ENCODE results near the gene CAPN14.

The CAPN14 gene

DNA sequence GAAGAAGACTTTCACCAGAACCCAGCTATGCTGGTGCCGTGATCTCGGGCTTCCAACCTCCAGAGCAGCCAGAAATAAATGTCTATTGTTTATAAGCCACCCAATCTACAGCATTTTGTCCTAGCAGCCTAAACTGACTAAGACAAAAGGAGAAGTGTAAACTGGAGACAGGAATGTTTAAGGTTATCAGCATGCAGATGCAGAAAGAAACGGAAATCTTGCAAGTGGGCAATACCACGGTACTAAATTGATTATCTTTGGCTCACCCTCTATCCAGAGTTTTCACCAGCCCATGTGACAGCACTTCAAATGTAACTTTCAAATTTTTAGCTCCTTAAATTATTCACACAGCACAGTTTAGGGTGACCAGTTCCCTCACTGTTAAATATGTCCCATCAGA, 5.7 kb upstream of the CAPN14 start:
- H3K36me3 Mint-ChIP-seq (ENCODE audit: low read depth), result no peaks in the 10 kb centered on the region
- H3K27me3 Mint-ChIP-seq, result peaks cover 13% of the 10 kb centered on the region
- no peak for ATAC-seq
- no peaks in the 10 kb centered on the region for H3K9me3 Mint-ChIP-seq
- peaks cover 15% of the 10 kb centered on the region for H3K4me1 Mint-ChIP-seq
- no peak overlapping the region for H3K27ac Mint-ChIP-seq
- no peak for DNase-seq
- no peak overlapping the region for H3K4me3 Mint-ChIP-seq

DNA sequence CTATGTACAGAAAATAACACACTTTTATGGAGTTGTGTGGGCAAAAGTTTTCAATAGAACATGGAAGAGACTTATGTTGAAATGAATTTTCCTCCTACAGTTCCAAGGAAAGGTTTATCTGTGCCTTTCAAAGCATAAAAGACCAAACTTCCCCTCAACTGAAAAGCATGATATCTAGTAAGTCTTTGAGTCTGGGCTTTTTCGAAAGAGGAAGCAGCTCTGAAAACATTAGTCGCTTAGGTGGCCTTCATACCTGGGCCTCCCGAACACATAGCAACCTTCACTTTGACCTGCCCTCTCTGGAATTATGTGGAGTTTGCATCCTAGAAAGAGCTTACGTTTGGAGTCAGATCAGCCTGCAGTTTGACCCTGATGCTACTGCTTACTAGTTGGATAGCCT, 4.8 kb upstream of the CAPN14 start:
- Mint-ChIP-seq H3K36me3 (ENCODE audit: low read depth) (no peaks in the 10 kb centered on the region), H3K27me3 (peaks cover 13% of the 10 kb centered on the region), H3K9me3 (no peaks in the 10 kb centered on the region), H3K4me1 (peaks cover 23% of the 10 kb centered on the region), H3K27ac (no peak overlapping the region), H3K4me3 (no peak overlapping the region)
- ATAC-seq (no peak), DNase-seq (no peak)

DNA sequence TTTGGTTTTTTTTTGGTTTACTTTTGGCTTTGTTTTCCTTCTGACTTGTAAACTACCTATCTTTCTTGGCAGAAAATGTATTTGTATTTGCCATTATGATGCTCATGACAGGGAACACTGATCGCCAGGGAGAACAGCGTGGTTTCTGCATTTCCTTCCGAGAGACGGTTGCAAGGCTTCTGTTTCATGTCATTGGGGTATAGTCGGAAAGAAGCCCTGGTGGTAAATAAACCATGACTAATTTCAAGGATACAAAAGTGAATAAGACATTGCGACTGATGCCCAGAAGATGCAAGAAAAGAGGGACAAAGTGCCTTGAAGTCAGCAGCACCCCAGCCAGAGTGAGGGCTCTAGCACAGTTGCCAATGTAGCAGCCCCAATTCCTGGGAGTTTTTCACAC, 4.2 kb upstream of the CAPN14 start:
- H3K36me3 Mint-ChIP-seq (ENCODE audit: low read depth), result no peaks in the 10 kb centered on the region
- H3K27me3 Mint-ChIP-seq, result peaks cover 13% of the 10 kb centered on the region
- no peak overlapping the region for H3K4me3 Mint-ChIP-seq
- H3K9me3 Mint-ChIP-seq, result no peaks in the 10 kb centered on the region
- no peak for DNase-seq
- H3K27ac Mint-ChIP-seq, result no peak overlapping the region
- H3K4me1 Mint-ChIP-seq, result peaks cover 27% of the 10 kb centered on the region
- no peak for ATAC-seq

DNA sequence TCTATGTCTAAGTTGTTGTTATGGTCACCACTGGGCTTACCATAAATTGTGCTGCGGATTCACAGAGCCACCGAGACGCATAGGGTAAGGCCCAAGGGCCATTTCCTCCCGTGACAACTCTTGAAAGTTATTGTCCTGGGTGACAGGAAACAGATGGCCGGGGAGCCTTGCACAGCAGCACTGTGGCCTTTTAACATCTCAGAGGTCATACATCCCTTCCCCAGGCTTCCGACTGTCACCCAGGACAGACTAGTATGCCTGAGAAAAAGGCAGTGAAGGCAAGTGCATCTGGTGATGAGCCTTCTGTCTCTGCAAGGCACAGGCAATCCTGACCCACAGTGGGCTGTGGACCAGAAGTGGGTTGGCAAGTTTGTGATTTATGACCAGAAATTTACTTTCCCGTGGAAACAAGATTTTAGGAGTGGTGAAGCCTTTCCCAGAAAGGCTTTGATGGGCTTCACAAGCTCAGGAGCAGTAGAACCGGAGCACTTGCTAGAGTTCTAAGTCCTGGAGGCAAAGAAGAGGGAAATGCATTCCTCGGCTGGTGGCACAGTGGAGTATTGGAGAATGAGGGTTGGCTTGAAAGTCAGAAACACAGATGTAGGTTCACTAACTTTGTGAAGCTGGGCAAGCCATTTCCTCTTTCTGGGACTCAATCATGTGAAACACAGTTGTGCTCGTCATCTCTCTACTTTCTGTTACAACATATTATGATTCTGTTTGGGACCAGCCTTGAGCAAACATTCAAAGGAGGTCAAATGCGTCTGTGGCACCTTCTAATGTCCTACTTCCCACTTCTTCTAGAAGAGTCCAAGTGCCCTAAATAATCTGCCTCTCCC, 2.0 kb upstream of the CAPN14 start:
- Mint-ChIP-seq H3K4me1 (peaks cover 37% of the 10 kb centered on the region), H3K9me3 (no peaks in the 10 kb centered on the region), H3K4me3 (no peak overlapping the region), H3K27ac (no peak overlapping the region), H3K36me3 (ENCODE audit: low read depth) (no peaks in the 10 kb centered on the region), H3K27me3 (peaks cover 13% of the 10 kb centered on the region)
- DNase-seq (no peak), ATAC-seq (no peak)

DNA sequence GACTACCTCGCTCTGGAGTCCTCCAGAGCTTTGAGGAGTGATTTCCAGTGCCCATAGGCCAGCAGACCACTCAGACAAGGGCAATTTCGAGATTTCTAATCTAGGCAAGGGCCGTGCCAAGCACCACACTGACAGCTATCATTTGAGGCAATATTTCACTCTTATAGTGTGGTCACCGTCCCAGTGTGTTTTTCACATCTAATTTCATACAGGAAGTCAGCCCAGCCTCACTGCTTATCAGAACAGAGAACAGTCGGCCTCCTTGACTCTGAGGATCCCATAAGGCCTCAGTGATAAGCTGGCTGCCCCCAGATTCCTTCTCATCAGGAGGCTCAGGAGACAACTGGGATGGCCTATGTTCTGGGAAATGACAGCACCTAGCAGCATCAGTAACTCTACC, 581 bp downstream of the CAPN14 start:
- H3K36me3 Mint-ChIP-seq (ENCODE audit: low read depth), result no peaks in the 10 kb centered on the region
- ATAC-seq, result no peak
- DNase-seq, result no peak
- H3K4me1 Mint-ChIP-seq, result peaks cover 43% of the 10 kb centered on the region
- H3K27me3 Mint-ChIP-seq, result peaks cover 5% of the 10 kb centered on the region
- no peak overlapping the region for H3K4me3 Mint-ChIP-seq
- H3K27ac Mint-ChIP-seq, result no peak overlapping the region
- H3K9me3 Mint-ChIP-seq, result no peaks in the 10 kb centered on the region

DNA sequence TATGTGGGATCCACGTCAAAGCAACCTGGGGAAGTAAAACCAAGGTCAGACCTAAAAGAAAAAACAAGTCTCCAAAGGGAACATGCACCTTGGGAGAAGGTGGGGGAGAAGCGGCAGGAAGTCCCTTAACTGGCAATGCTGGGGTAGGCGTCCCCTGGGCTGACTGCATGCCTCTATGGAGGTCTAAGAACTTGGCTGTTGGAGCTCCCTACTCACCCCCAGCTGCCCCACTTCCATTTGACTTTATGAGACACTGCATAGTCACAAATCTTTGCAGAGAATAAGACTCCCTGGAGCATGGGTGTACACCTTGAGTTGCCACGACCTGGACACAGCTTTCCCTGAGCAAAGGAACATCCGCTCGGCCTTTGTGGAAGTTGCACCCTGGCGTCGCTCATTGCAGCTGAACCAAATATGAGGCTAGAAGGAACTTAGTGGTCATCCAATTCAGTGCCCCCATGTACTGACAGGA, 2.8 kb downstream of the CAPN14 start:
- H3K4me3 Mint-ChIP-seq, result no peak overlapping the region
- no peaks in the 10 kb centered on the region for H3K36me3 Mint-ChIP-seq (ENCODE audit: low read depth)
- no peak for DNase-seq
- no peaks in the 10 kb centered on the region for H3K9me3 Mint-ChIP-seq
- peaks cover 36% of the 10 kb centered on the region for H3K4me1 Mint-ChIP-seq
- H3K27me3 Mint-ChIP-seq, result no peaks in the 10 kb centered on the region
- H3K27ac Mint-ChIP-seq, result no peak overlapping the region
- no peak for ATAC-seq

DNA sequence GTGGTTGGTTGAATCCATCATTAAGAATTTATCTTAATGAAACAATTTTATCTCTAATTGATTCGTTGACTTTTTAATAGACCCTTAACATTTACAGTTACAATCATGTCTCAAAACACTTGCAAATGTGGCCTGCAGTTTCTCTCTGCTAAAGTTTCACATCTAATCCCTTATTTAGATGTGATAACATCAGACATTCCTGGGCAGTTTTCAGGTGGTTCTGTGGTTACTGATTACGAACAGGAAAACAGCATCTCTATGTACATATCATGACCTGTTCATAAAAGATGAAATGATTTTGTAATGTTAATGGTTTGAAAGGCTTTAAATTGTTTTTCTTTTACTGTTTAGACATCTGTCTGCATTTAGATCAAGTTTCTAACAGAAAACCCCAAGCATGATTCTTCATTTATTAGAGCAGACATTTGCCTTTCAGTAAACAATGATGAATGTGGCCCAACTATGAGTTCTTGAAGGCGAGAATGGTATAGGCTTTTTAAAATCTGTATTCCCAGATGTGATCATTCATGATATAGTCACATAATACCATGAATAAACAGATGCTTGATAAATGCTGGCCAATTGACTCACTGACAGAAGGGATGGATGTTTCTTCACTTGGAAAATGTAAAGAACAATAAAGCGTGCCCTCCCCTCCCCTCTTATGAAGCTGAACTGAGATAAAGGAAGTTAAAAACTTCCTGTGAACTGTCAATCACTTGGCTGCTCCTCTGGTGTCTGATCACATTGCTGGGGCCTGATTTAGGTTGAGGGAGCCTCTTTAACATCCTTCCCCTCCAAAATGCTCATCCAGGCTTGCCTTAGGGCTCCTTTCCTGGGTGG, 3.5 kb downstream of the CAPN14 start:
- ATAC-seq, result no peak
- Mint-ChIP-seq H3K27ac (no peak overlapping the region), H3K27me3 (no peaks in the 10 kb centered on the region), H3K4me1 (peaks cover 30% of the 10 kb centered on the region), H3K9me3 (no peaks in the 10 kb centered on the region), H3K36me3 (ENCODE audit: low read depth) (no peaks in the 10 kb centered on the region), H3K4me3 (no peak overlapping the region)
- no peak for DNase-seq

DNA sequence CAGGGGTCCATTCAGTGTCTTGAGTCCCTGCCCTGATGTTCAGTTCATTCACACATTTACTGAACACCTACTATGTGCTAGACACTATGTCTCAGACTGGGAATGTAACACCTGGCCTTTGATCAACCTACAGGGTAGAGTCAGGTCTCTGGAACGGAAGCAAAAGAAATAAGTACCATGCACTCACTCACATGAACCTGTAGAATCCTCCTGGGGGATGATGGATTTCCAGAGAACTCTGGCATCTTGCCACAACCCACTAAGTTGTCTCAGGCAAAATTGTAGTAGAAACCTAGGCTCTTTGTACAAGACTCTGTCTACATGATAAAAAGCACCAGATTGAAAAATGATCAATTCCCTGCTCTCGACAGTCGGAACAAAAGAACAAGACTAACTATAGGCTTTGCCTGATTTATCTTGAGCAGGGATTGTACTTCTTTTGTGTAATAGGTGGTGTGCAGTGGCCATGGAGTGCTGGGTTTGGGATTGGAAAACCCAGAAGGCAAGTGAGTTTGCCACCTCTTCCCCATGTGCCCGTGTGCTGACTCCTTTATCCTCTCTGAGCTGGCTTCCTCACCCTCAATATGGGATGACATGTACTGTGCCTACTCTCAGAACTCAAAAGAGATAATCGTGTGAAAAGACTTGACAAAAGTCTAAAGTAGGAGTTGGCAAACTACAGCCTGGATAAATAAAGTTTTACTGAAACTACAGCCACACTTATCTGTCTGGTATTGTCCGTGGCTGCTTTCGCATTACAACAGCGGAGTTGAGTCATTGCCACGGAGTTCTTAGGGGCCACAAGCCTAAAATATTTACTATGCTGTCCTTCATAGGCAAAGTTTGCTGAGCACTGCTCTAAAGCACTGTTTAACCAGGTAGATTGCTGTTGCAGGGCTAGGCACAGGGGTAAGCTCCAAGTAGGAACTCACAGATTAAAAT, 4.4 kb downstream of the CAPN14 start:
- no peaks in the 10 kb centered on the region for H3K9me3 Mint-ChIP-seq
- no peaks in the 10 kb centered on the region for H3K36me3 Mint-ChIP-seq (ENCODE audit: low read depth)
- H3K4me3 Mint-ChIP-seq, result no peak overlapping the region
- ATAC-seq (no peak), DNase-seq (no peak)
- no peaks in the 10 kb centered on the region for H3K27me3 Mint-ChIP-seq
- no peak overlapping the region for H3K27ac Mint-ChIP-seq
- H3K4me1 Mint-ChIP-seq, result peaks cover 27% of the 10 kb centered on the region

DNA sequence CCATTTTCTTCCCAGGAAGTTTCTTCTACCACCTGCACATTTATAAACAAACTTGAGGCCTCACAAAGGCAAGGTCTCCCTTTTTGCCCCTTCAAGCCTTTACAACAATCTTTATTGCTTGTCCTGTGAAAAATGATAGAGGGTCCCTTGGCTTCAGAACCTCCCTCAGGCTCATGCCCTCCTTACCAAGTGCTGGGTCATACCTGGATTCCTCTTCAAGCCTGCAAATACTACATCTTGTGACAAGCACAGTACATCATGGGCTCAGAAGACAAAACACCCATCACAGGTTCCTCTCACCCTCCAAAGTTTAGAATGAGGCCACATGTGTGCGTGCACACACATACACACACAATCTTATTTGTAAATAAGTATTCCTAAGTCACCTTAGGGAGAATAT, 9.1 kb downstream of the CAPN14 start:
- Mint-ChIP-seq H3K36me3 (ENCODE audit: low read depth) (no peaks in the 10 kb centered on the region), H3K4me3 (no peak overlapping the region), H3K27me3 (no peaks in the 10 kb centered on the region), H3K27ac (no peak overlapping the region), H3K9me3 (no peaks in the 10 kb centered on the region), H3K4me1 (no peaks in the 10 kb centered on the region)
- ATAC-seq (no peak), DNase-seq (no peak)

DNA sequence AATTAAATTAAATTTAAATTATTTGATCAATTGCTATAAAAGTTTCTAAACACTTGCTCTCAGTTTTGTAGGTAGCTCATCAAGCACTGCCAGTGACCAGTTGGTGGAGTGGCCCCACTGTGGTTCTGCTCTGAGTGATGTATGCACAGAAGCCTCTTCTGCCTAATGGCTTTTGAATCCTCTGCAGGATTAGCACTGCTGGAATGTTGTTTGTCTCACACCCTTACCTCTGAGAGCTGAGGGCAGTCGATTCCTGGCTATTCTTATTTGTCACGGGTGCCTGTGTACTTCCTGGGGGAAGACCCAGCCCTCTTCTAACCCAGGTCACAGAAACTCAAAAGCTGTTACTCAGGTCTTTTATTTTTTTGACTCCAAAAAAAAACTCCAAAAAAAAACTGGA, 9.5 kb downstream of the CAPN14 start:
- H3K4me1 Mint-ChIP-seq, result no peaks in the 10 kb centered on the region
- H3K9me3 Mint-ChIP-seq, result no peaks in the 10 kb centered on the region
- H3K4me3 Mint-ChIP-seq, result no peak overlapping the region
- H3K36me3 Mint-ChIP-seq (ENCODE audit: low read depth), result no peaks in the 10 kb centered on the region
- ATAC-seq, result no peak
- no peak overlapping the region for H3K27ac Mint-ChIP-seq
- no peaks in the 10 kb centered on the region for H3K27me3 Mint-ChIP-seq
- DNase-seq, result no peak

DNA sequence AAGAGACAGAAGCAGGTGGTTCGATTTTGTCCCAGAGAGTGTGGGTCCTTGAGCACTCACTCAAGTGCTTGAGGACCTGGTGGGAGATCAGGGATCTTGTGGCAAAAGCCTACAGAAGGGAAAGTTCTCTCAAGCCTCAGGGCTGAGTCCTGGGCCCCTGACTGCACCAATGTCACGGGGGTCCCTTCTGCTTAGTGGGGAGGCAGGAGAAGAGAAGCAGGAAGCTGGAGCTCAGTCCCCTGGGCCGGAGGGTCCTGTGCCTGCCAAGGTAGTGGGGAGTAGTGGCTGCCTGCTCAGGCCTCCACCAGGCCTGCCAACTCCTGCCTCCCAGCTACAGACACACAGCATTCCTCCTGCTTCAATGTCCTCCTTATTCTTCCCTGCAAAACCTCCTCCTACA, 11.7 kb downstream of the CAPN14 start:
- H3K27me3 Mint-ChIP-seq, result no peaks in the 10 kb centered on the region
- no peaks in the 10 kb centered on the region for H3K36me3 Mint-ChIP-seq (ENCODE audit: low read depth)
- H3K27ac Mint-ChIP-seq, result no peak overlapping the region
- DNase-seq (no peak), ATAC-seq (no peak)
- no peak overlapping the region for H3K4me3 Mint-ChIP-seq
- H3K9me3 Mint-ChIP-seq, result no peaks in the 10 kb centered on the region
- no peaks in the 10 kb centered on the region for H3K4me1 Mint-ChIP-seq

DNA sequence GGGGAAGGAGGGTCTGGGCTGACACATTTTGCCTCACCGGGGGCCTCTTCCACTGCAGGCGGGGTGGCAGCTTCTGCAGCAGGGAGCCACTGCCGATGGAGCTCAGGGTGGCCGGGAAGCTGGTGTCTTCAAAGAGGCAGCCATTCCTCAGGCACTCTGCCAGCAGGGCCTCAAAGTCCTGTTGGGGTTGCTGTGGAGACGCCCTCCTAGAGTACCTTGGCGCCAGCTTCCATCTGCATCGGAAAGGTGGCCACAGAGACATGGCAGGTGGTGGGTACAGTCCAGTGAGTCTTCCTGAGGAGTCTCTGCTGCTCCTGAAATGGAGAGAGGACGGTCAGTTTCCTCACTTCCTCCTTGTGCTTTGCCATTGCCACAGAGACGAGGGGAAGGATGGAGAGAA, 12.1 kb downstream of the CAPN14 start:
- H3K9me3 Mint-ChIP-seq, result no peaks in the 10 kb centered on the region
- DNase-seq, result no peak
- no peak for ATAC-seq
- H3K27me3 Mint-ChIP-seq, result no peaks in the 10 kb centered on the region
- H3K4me3 Mint-ChIP-seq, result no peak overlapping the region
- no peaks in the 10 kb centered on the region for H3K36me3 Mint-ChIP-seq (ENCODE audit: low read depth)
- H3K4me1 Mint-ChIP-seq, result no peaks in the 10 kb centered on the region
- no peak overlapping the region for H3K27ac Mint-ChIP-seq

DNA sequence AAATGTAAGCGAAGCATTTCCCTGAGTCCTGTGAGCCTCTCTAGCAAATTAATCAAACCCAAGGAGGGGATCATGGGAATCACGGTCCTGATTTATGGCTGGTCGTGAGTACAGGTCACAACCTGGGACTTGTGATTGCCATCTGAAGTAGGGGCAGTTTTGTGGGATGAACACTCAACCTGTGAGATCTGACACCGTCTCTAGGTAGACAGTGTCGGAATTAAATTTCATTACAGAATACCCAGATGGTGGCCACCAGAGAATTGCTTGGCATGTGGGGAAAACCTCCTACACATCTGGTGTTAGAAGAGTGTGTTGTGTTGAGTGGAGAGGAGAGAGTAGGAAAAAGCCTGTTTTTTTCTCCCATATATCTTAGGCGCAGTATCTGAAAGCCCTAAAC, 12.5 kb downstream of the CAPN14 start:
- no peak for ATAC-seq
- no peaks in the 10 kb centered on the region for H3K27me3 Mint-ChIP-seq
- DNase-seq, result no peak
- no peak overlapping the region for H3K27ac Mint-ChIP-seq
- H3K4me1 Mint-ChIP-seq, result no peaks in the 10 kb centered on the region
- no peaks in the 10 kb centered on the region for H3K9me3 Mint-ChIP-seq
- H3K36me3 Mint-ChIP-seq (ENCODE audit: low read depth), result no peaks in the 10 kb centered on the region
- H3K4me3 Mint-ChIP-seq, result no peak overlapping the region

DNA sequence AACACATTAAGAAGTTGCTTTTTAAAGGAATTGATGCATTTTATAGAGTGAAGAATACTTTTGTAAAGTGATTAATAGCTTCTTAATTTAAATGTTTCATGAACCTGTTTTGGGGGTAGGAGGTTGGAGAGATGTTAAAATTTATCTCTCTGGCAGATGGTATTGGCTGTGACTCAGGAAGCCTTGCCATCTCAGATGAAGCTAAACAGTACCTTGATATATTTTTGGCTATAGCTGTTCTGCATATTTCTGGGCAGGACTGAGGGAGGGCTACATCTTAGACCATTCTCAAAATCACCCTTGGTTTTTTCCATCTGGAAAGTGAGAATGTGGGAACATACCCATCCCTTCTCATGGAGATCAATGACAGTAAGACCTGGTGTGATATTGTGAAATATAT, 13.4 kb downstream of the CAPN14 start:
- no peaks in the 10 kb centered on the region for H3K27me3 Mint-ChIP-seq

More for the DNA sequence above, 13.4 kb downstream of the CAPN14 start:
- no peaks in the 10 kb centered on the region for H3K4me1 Mint-ChIP-seq
- DNase-seq, result no peak
- no peak overlapping the region for H3K27ac Mint-ChIP-seq
- H3K36me3 Mint-ChIP-seq (ENCODE audit: low read depth), result no peaks in the 10 kb centered on the region
- H3K9me3 Mint-ChIP-seq, result no peaks in the 10 kb centered on the region
- ATAC-seq, result no peak
- no peak overlapping the region for H3K4me3 Mint-ChIP-seq
